Measurements from ENCODE around the gene PLCG1.

DNA sequence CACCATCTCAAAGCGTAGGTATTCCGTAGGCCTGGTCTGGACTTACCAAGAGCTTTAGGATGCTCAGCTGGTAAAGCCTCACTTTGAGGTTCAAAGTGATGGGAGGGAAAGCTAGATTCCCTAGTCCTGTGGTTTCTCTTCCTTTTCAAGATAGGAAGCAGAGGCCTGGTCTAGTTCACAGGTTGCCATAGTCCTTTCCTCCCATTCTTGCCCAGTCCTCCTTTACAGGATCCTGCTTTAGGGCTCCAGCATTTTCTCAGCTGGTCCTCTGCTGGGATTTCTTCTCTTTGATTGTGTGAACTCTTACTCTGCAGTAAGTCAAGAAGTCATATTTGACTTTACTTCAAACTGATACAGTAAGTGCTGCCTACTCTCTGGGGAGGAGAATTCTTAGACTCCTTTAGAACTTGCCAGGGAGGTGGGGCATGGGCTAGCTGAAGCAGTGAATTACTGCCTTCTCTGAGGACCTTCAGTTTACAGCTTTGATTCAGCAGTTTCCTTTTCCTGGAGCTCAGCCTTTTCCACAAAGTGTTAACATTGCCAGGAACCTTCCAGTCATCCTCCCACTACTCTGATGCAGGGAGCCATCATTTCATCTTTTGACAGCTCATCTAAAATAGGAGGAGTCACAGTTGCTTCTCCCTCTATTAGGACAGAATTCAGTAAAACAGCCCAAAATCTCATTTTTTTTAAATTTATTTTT is 42.8 kb upstream of the PLCG1 start:
- TF ChIP-seq BACH2 (CRISPR knock-in tag; IDR thresholded peaks at IDR 0.05; ENCODE audit: borderline replicate concordance) (no peak), RARB (CRISPR knock-in tag; IDR thresholded peaks at IDR 0.05) (no peak), CSDC2 (CRISPR knock-in tag; IDR thresholded peaks at IDR 0.05) (no peak), CSRNP3 (CRISPR knock-in tag; IDR thresholded peaks at IDR 0.05) (no peak), CREB5 (CRISPR knock-in tag; IDR thresholded peaks at IDR 0.05; ENCODE audit: low read depth) (no peak), TOX (CRISPR knock-in tag; IDR thresholded peaks at IDR 0.05; ENCODE audit: borderline replicate concordance) (no peak), ISL1 (CRISPR knock-in tag; IDR thresholded peaks at IDR 0.05) (no peak), ESRRG (CRISPR knock-in tag; IDR thresholded peaks at IDR 0.05) (no peak)

All from SK-N-SH treated with all-trans-retinoic acid at 6 μM for 48 hours (cell line).